Activated CD8-positive, alpha-beta T cell treated with anti-CD3 and anti-CD28 coated beads for 36 hours (primary cell): ENCODE data around the gene GOSR2. TPM values are rescaled to one million over a fixed set of nuclear protein-coding genes. Genes with fewer than 3 reads are reported as not detected.

Experiments
- ATAC-seq: fragments of 200-7000 bp; cut with Tn5 transposase; one replicate; pipeline ENCODE4 v1.10.0; 2021; ENCODE audit warnings: mild to moderate bottlenecking, moderate library complexity
- CTCF ChIA-PET: fragments of 350-600 bp; sonication (Branson Sonifier 250); formaldehyde crosslinking; loops from one replicate; lab custom pipeline; 2021; ENCODE audit warnings: antibody characterized with exemption; lab: Charles Lee
- POLR2A ChIA-PET: fragments of 350-600 bp; sonication (Branson Sonifier 250); formaldehyde crosslinking; loops from one replicate; lab custom pipeline; 2021; ENCODE audit warnings: antibody characterized with exemption; lab: Charles Lee
- DNase-seq: peaks from one replicate; pipeline ENCODE4 v3.0.0-alpha.2; 2020
- H3K27ac Mint-ChIP-seq: one replicate; pipeline ENCODE4 v1.8.0; 2021; ENCODE audit warnings: mild to moderate bottlenecking, mixed read lengths
- H3K27me3 Mint-ChIP-seq: one replicate; pipeline ENCODE4 v1.8.0; 2021; ENCODE audit warnings: mixed read lengths
- H3K36me3 Mint-ChIP-seq: one replicate; pipeline ENCODE4 v1.8.0; 2021; ENCODE audit warnings: low read depth, mixed read lengths
- H3K4me1 Mint-ChIP-seq: one replicate; pipeline ENCODE4 v1.8.0; 2021; ENCODE audit warnings: low read depth, mixed read lengths
- H3K4me3 Mint-ChIP-seq: one replicate; pipeline ENCODE4 v1.8.0; 2021; ENCODE audit warnings: mild to moderate bottlenecking, moderate library complexity, mixed read lengths
- H3K9me3 Mint-ChIP-seq: one replicate; pipeline ENCODE4 v1.8.0; 2021; ENCODE audit warnings: mixed read lengths
- CTCF ChIP-seq: fragments of 200-600 bp; IDR thresholded peaks from one replicate; pipeline ENCODE4 v1.8.0; 2022; ENCODE audit warnings: antibody characterized with exemption, mild to moderate bottlenecking
- intact Hi-C: fragments of 100-400 bp; cut with micrococcal nuclease; formaldehyde crosslinking; loops from one replicate; pipeline ENCODE4 v1.10.0; 2022
- total RNA-seq, 2 experiments: library from RNA; stranded (reverse); gene quantifications; one replicate each; pipeline ENCODE4 v1.2.3, GENCODE V29; 2021

The GOSR2 gene
- total RNA-seq, 2 experiments from 2014 or later = 44.8 to 50.0 TPM

- TF ChIP-seq CTCF = no peak
- ATAC-seq = no peak
- Mint-ChIP-seq H3K36me3 (no peaks in the 10 kb centered on the region), H3K27ac (no peak overlapping the region), H3K4me1 (peaks cover 5% of the 10 kb centered on the region), H3K4me3 (no peak overlapping the region), H3K27me3 (peaks cover 1% of the 10 kb centered on the region), H3K9me3 (no peaks in the 10 kb centered on the region)
- ChIA-PET CTCF (interaction anchor here (1.2 to 3.4 kb wide), 3 partner anchors 7 to 10 kb away, joined by 3 to 13 read pairs (median 3); no protein-coding TSS in a partner anchor), POLR2A (interaction anchor here (1.0 kb wide), 1 partner anchor 8 kb away, joined by 4 read pairs; no protein-coding TSS in a partner anchor)
- intact Hi-C loops = no loop called here
- no peak for DNase-seq
Measured at GRCh38 chr17:46949291-46950174, 26.6 kb downstream of the GOSR2 start.

DNA sequence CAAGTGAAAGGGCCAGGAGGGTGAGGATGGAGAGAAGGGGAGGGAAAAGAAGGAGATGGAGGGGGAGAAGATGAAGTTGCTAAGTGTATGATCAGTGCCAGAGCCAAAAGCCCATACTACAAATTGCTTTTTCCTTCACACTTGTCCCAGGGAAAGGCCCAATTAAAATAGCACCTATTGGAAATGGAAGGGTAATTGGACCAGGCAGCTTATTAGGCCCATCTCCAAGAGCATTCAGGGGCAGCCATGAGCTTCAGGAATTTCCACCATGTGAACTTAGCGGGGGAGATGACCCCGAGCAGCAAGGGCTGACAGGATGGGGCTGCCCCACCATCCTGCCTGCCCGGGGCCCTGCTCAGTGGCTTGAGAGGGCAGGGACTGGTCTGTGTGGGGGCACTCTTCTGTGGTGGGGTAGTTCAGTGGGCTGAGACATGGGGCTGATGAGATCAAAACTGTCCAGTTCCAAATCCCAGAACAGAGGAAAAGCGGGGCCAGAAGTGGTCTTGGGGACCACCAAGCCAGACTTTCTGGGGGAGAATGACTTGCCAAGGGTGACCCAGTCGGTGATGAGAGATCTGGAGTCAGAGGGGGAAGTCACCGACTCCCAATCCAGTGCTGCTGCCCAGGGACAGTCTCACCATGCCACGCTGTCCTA is 27.5 kb downstream of the GOSR2 start:
- ATAC-seq (no peak), DNase-seq (no peak)
- no peaks in the 10 kb centered on the region for H3K4me1 Mint-ChIP-seq
- intact Hi-C loops = no loop called here
- no peak for TF ChIP-seq CTCF
- H3K36me3 Mint-ChIP-seq = peaks cover 2% of the 10 kb centered on the region
- H3K27ac Mint-ChIP-seq = no peak overlapping the region
- H3K9me3 Mint-ChIP-seq = no peaks in the 10 kb centered on the region
- peaks cover 1% of the 10 kb centered on the region for H3K27me3 Mint-ChIP-seq
- ChIA-PET CTCF (interaction anchor here (1.3 to 3.4 kb wide), 2 partner anchors 8 to 10 kb away, joined by 3 to 13 read pairs; no protein-coding TSS in a partner anchor), POLR2A (no interaction called here)
- H3K4me3 Mint-ChIP-seq = no peak overlapping the region

GRCh38 chr17:46950997-46951621 is 28.1 kb downstream of the GOSR2 start:
- H3K4me3 Mint-ChIP-seq = no peak overlapping the region
- intact Hi-C loops = no loop called here
- CTCF ChIA-PET = interaction anchor here (1.2 to 3.4 kb wide), 3 partner anchors 8 to 50 kb away, joined by 3 to 13 read pairs (median 3); no protein-coding TSS in a partner anchor
- POLR2A ChIA-PET = no interaction called here
- H3K27me3 Mint-ChIP-seq = peaks cover 1% of the 10 kb centered on the region
- no peak overlapping the region for H3K27ac Mint-ChIP-seq
- DNase-seq (no peak), ATAC-seq (no peak)
- no peaks in the 10 kb centered on the region for H3K4me1 Mint-ChIP-seq
- H3K36me3 Mint-ChIP-seq = peaks cover 5% of the 10 kb centered on the region
- no peak for TF ChIP-seq CTCF
- H3K9me3 Mint-ChIP-seq = no peaks in the 10 kb centered on the region

GRCh38 chr17:46951706-46952105 is 28.7 kb downstream of the GOSR2 start:
- intact Hi-C loops = no loop called here
- POLR2A ChIA-PET = no interaction called here
- Mint-ChIP-seq H3K9me3 (no peaks in the 10 kb centered on the region), H3K27me3 (peaks cover 1% of the 10 kb centered on the region), H3K27ac (no peak overlapping the region), H3K4me3 (no peak overlapping the region), H3K4me1 (no peaks in the 10 kb centered on the region), H3K36me3 (peaks cover 5% of the 10 kb centered on the region)
- DNase-seq (no peak), ATAC-seq (no peak)
- CTCF ChIA-PET = interaction anchor here (1.2 to 3.4 kb wide), 2 partner anchors 9 to 51 kb away, joined by 3 to 13 read pairs; no protein-coding TSS in a partner anchor
- TF ChIP-seq CTCF = no peak
